NT2/D1 (cell line): ENCODE data around the gene B4GALNT1.
"Not testable (repeated sequence)": the region's sequence is repeated elsewhere in the genome, so short reads cannot be mapped to it uniquely, and the experiment has no call there.

Source experiments
- DNase-seq: peaks from one replicate; pipeline ENCODE4 v3.0.0-alpha.2; 2011; ENCODE audit warnings: low read depth, low spot score
- H3K27me3 ChIP-seq: 2 replicates; pipeline ENCODE4 v1.6.0; 2011; ENCODE audit warnings: mild to moderate bottlenecking; ENCODE audit not compliant: insufficient read length, insufficient read depth
- H3K36me3 ChIP-seq: 2 replicates; pipeline ENCODE4 v1.6.1; 2011; ENCODE audit warnings: mild to moderate bottlenecking, low read length, mixed read lengths; ENCODE audit not compliant: insufficient read depth, insufficient read length
- H3K4me1 ChIP-seq: 2 replicates; pipeline ENCODE4 v1.5.1; 2011; ENCODE audit not compliant: insufficient read depth, insufficient read length
- H3K4me3 ChIP-seq: 2 replicates; pipeline ENCODE4 v1.5.1; 2011; ENCODE audit warnings: low read depth; ENCODE audit not compliant: insufficient read length
- H3K9ac ChIP-seq: 2 replicates; pipeline ENCODE4 v1.6.0; 2011; ENCODE audit warnings: low read depth; ENCODE audit not compliant: insufficient read length
- H3K9me3 ChIP-seq: 2 replicates; pipeline ENCODE4 v1.5.1; 2011; ENCODE audit warnings: mild to moderate bottlenecking, low read length; ENCODE audit not compliant: insufficient read depth
- SUZ12 ChIP-seq: IDR thresholded peaks from 2 replicates; pipeline ENCODE4 v1.6.1; 2011; ENCODE audit not compliant: insufficient read length, insufficient read depth; ENCODE audit errors: extremely low read depth
- YY1 ChIP-seq: IDR thresholded peaks from 2 replicates; pipeline ENCODE4 v1.6.1; 2011; ENCODE audit not compliant: insufficient read length, insufficient read depth
- ZNF274 ChIP-seq: IDR thresholded peaks from 2 replicates; pipeline ENCODE4 v1.6.1; 2011; ENCODE audit warnings: mild to moderate bottlenecking, low read depth, low read length

B4GALNT1 gene

GRCh38 chr12:57641699-57642442, 8.9 kb upstream of the B4GALNT1 start:
- H3K4me1 ChIP-seq: peaks cover 2% of the 10 kb centered on the region
- peaks cover 50% of the 10 kb centered on the region for H3K9me3 ChIP-seq
- no peak for DNase-seq
- no peaks in the 10 kb centered on the region for H3K27me3 ChIP-seq
- TF ChIP-seq ZNF274 (no peak), SUZ12 (no peak), YY1 (no peak)
- no peak overlapping the region for H3K4me3 ChIP-seq
- no peak overlapping the region for H3K9ac ChIP-seq
- H3K36me3 ChIP-seq: no peaks in the 10 kb centered on the region

- no peaks in the 10 kb centered on the region for H3K27me3 ChIP-seq
- TF ChIP-seq ZNF274 (no peak), YY1 (no peak), SUZ12 (no peak)
- no peak overlapping the region for H3K4me3 ChIP-seq
- H3K9me3 ChIP-seq: peaks cover 39% of the 10 kb centered on the region
- no peak for DNase-seq
- peaks cover 2% of the 10 kb centered on the region for H3K4me1 ChIP-seq
- no peaks in the 10 kb centered on the region for H3K36me3 ChIP-seq
- H3K9ac ChIP-seq: no peak overlapping the region
Measured at GRCh38 chr12:57640175-57641042, 7.4 kb upstream of the B4GALNT1 start.

- H3K27me3 ChIP-seq: peaks cover 10% of the 10 kb centered on the region
- peaks cover 2% of the 10 kb centered on the region for H3K4me1 ChIP-seq
- no peak overlapping the region for H3K4me3 ChIP-seq
- TF ChIP-seq SUZ12 (no peak), ZNF274 (no peak), YY1 (no peak)
- H3K9me3 ChIP-seq: peaks cover 18% of the 10 kb centered on the region; the same call in 1 of the 2 replicates
- no peaks in the 10 kb centered on the region for H3K36me3 ChIP-seq
- no peak for DNase-seq
- no peak overlapping the region for H3K9ac ChIP-seq
Measured at GRCh38 chr12:57638096-57638495, 5.1 kb upstream of the B4GALNT1 start.

- Histone ChIP-seq H3K4me1 (peaks cover 2% of the 10 kb centered on the region), H3K9ac (no peak overlapping the region), H3K9me3 (peaks cover 12% of the 10 kb centered on the region; the same call in 1 of the 2 replicates), H3K4me3 (no peak overlapping the region), H3K36me3 (no peaks in the 10 kb centered on the region), H3K27me3 (peaks cover 11% of the 10 kb centered on the region)
- TF ChIP-seq YY1: no peak
- no peak for TF ChIP-seq SUZ12
- no peak for TF ChIP-seq ZNF274
- no peak for DNase-seq
Measured at GRCh38 chr12:57637364-57637763, 4.4 kb upstream of the B4GALNT1 start.

GRCh38 chr12:57636731-57637130, 3.7 kb upstream of the B4GALNT1 start:
- not testable (repeated sequence) for H3K9ac ChIP-seq, H3K4me3 ChIP-seq, DNase-seq, H3K36me3 ChIP-seq, H3K9me3 ChIP-seq, H3K4me1 ChIP-seq
- H3K27me3 ChIP-seq: peaks cover 17% of the 10 kb centered on the region

DNA sequence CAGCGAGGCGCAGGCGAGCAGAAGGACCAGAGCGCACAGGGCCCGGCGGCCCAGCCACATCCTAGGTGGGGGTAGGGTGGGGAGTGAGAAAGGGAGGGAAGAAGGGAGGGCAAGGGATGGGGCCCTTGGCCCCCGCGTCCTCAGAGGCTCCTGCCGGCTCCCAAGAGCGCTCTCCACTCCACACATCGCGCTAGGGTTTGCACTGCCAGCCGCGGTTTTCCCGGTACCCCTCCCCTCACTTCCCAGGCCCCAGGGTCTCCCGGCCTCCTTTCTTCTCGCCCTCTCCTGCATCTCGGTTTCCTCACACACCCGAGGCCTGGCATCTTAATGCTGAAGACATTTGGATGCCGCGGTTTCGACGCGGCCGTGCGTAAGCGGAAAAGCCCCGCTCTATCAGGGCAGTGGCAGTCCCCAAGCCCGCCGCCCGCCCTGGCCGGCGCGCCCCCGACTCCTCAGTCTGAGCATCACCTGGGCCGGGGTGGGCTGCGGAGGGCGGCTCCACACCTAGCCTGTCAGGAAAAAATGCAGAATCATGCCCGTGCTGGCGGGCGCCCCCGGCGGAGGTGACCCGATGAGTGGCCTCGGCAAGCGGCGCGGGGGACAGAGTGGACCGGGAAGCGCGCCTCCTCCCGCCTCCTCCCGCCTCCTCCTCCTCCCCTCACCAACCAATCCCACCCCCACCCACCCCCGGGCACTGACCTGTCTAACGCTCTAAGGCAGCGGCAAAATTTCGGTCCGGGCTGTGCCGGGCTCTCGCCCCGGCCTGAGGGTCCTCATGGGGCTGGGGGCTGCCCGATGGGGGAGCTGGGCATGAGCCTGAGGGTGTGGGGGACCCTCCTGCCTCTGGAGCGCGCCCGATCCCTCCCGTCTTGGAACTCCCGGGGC, 686 bp downstream of the B4GALNT1 start:
- H3K36me3 ChIP-seq: peaks cover 32% of the 10 kb centered on the region
- H3K9me3 ChIP-seq: no peaks in the 10 kb centered on the region
- peak overlapping the region; percentile 71 for H3K4me3 ChIP-seq
- peak overlapping the region; percentile 92 for H3K9ac ChIP-seq
- no peak for TF ChIP-seq ZNF274
- no peak for TF ChIP-seq SUZ12
- TF ChIP-seq YY1: no peak
- peaks cover 38% of the 10 kb centered on the region for H3K27me3 ChIP-seq
- H3K4me1 ChIP-seq: peaks cover 5% of the 10 kb centered on the region
- no peak for DNase-seq
